NCI-H1694 (cell line): Measurements from ENCODE around the gene CCNY.
A peak's percentile ranks its signal among the peaks of the same experiment; 100 is the strongest.
"Not testable (repeated sequence)": the region's sequence is repeated elsewhere in the genome, so short reads cannot be mapped to it uniquely, and the experiment has no call there.

ENCODE experiments used
- DNase-seq: peaks from one replicate; lab custom pipeline; 2025; lab: John Stamatoyannopoulos, UW

The CCNY gene

GRCh38 chr10:35354257-35354656, 17.9 kb downstream of the CCNY start:
- DNase-seq, result not testable (repeated sequence)

GRCh38 chr10:35355971-35356724, 19.8 kb downstream of the CCNY start:
- no peak for DNase-seq

- no peak for DNase-seq
Measured at GRCh38 chr10:35356725-35357092, 20.4 kb downstream of the CCNY start.

- DNase-seq, result peak; percentile 47
Measured at GRCh38 chr10:35359056-35359455, 22.7 kb downstream of the CCNY start.

GRCh38 chr10:35359873-35360272, 23.6 kb downstream of the CCNY start:
- no peak for DNase-seq

- DNase-seq, result no peak
Measured at GRCh38 chr10:35362701-35363350, 26.5 kb downstream of the CCNY start.

DNA sequence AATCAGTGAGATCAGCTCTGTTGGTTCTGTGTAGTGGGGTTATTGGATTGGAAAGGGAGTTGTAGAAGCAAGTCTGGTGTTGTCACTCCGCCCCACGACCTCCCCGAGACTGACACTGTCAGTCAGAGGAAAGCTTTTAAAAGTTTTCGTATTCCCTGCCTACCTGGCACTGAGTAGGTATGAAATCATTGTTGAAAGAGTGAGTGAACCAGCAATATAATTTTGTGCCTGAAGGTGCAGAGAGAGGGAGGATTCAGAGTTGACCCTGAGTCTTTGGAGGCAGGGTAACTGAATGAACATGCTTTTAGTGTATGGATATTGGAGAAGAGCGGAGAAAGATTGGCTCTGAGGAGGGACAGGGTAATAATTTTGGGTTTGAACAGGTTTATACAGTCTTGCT, 27.3 kb downstream of the CCNY start:
- no peak for DNase-seq

DNA sequence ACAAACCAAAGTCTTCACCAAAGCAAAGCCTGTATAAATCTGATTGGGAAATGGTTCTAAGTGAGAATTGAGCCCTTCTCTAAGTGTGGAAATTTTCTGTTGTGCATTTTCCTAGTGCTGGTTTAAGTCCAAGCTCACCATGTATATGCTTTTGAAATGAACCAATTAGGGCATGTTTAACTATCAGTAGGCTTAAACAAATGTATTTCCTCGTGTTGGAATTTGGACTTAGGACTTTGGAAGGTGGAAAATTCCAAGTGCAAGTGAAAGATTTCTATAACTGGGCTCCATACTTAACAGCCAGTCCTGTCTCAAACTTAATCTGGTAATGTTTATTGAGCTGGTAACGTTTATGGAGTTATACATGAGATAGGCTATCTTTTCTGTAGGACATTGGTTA, 28.5 kb downstream of the CCNY start:
- DNase-seq, result no peak

- no peak for DNase-seq
Measured at GRCh38 chr10:35365994-35366393, 29.7 kb downstream of the CCNY start.

DNA sequence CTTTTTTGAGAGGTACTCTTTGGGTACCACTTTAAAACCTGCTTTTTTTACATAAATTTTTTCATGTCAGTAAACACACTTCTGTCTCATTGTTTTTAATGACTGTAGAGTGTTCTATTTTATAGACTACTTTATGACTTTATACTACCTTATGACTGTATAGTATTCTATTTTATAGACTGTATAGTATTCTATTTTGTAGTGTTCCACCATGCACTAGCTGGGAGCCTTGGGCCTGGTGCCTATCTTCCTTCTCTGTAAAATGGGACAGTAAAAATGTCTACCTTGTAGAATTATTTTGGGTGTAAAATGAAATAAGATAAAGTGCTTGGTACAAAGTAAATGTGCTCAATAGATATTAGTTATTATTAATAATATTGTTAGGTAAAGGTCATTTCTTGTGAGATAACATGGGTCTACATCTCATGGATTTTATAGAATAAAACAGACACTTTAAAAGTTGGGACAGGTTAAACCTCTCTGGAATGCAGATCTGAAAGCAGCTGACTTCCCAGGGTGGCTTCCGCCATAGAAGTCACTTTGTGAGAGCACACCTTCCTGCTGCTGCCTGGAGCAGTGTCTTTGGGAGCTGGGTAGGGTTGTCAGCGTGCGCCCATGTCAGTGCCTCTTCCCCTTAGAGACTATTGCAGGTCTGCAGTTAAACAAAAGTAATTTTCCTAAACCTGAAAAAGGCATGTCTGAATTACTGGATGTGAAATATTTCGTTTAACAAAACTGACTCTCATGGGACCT, 31.0 kb downstream of the CCNY start:
- no peak for DNase-seq

DNA sequence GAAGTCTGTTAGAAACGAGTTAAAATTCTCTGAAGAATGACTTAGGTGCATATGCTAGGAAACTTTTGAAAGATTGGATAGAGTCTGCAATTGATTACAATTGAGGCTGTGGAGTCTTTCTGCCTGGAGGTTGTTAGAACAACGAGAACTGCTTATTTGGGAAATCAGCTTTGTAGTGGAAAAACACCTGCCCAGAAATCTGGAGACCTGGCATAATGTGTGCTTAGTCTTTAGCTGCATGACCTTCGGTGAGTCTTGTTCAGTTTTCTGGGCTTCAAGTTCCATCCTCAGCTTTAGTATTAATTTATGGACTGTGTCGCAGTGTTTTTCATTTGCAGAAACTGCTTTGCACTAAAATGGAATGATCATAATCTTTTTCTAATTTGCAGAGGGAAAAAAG, 31.7 kb downstream of the CCNY start:
- DNase-seq, result no peak

DNA sequence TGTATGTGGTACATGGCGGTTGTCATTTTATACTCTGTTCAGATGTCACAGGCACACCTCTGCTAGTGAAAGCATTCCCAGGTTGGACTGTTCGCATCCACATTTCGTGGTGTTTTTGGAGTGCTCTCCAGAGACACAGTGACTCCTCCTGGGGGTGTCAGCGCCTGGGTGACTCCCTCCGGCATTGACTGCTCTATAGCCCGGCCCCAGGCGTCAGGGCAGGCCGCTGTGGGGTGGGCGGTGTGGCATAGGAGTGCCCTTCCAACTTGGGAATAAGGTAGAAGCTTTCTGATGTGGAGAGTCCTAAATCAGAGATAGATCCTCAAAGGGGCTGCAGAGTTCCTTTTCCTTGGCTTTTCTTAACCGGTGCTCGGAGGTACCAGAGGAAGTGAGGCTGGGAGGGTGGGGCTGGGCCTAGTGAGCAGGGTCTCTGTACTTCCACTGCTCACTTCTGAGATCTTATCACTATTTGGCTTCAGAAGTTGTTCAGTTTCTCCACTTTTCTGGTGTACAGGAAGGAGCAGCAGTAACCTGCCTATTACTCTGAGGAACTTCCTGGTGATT, 32.3 kb downstream of the CCNY start:
- no peak for DNase-seq

DNA sequence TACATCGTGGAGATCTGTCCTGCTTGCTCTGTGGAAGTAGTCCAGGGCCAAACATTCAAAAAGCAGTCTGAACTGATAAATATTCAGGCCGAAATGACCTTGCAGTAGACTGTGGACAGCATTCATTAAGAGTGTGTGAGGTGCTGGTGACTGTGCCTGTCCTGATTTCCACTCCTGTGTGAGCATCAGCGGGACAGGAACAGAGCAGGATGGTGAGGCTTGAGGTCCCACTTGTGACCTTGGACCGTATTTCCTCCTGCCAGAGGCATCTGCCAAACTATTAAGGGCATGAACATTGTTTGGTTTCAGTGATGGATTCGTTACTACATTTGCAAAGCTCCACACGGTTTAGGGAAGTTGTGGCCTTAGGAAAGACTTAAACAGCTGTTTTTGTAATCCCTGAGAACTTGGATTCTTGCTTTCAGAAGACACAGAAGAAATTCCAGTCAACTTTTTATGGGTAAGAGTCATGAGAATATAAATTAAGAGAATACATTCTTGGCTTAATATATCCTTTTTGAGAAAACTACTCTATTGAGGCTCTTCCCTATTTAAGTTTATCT, 32.8 kb downstream of the CCNY start:
- DNase-seq, result no peak

- no peak for DNase-seq
Measured at GRCh38 chr10:35371731-35372130, 35.4 kb downstream of the CCNY start.

GRCh38 chr10:35372329-35372728, 36.0 kb downstream of the CCNY start:
- no peak for DNase-seq

GRCh38 chr10:35375091-35375765, 38.9 kb downstream of the CCNY start:
- no peak for DNase-seq

GRCh38 chr10:35377050-35377728, 40.9 kb downstream of the CCNY start:
- DNase-seq, result no peak

- no peak for DNase-seq
Measured at GRCh38 chr10:35378541-35379210, 42.4 kb downstream of the CCNY start.

DNA sequence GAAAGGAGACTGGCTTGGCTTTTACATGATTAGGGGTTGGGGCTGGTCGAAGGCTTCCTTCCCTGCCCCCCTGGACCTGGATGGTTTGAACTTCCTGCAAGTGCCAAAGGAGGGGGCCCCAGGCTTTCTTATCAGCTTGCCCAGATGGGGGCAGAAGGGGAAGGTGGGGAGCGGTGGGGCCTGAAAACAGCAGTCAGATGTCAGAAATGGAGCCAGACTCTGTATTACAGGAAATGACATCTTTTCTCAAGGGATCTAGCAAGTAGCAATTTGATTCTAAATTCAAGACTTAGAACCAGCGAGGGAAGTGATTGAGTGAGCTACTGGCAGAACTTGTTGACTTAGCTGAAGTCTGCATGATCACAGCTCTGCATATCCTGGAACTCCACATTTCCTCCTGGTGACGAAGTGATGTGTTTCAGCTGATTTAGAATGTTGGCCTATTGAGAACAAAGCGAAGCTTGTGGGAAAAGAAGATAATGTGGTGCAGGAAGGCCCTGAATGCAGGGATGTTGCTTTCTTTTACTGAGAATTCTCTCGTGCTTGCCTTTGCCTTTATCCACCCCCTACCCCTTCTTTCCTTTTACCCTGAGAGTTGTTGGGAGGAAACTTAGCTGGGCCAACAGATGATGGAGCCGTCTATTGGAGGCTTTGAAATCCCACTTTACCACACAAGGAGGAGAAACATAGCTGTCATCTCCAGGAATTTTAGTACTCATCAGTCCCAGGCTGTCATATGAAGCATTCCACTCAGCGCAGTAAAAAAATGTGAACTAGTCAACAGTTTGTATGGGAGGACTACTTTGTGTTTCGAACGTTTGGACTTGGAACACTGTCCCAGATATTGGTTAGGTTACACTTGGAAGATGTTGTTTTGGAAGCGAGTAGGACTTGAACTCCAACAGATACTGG, 43.2 kb downstream of the CCNY start:
- no peak for DNase-seq

DNA sequence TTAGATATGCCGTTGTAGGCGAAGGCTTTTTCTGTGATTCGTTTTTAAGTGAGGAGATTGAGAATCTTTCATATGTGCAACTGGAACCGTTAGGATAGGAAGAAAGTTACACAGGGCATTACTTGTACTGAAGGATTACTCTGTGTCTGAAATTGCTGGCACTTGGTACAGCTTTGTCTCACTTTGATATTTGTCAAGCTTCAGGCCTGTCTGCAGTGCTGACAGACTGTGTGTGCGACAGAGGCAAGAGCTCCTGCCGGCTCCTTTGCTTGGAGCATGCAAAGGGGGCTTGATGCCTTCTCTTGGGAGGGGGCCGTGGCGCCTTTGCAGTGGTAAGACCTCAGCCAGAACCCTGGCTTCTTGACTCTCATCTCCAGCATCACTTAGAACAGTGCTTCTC, 45.8 kb downstream of the CCNY start:
- DNase-seq, result no peak
